Neural progenitor cell (in vitro differentiated cells): ENCODE results near the gene PPL.

Experiments used
- CTCF ChIP-seq: fragments of 200-600 bp; sonication (generic); IDR thresholded peaks from 2 replicates; pipeline ENCODE4 v1.5.1; 2017; ENCODE audit warnings: antibody characterized with exemption, mild to moderate bottlenecking
- EZH2 ChIP-seq: fragments of 200-600 bp; sonication (generic); IDR thresholded peaks from 2 replicates; pipeline ENCODE4 v1.6.1; 2017; ENCODE audit warnings: antibody characterized with exemption, mild to moderate bottlenecking, moderate library complexity

- TF ChIP-seq CTCF = no peak
- TF ChIP-seq EZH2 = no peak
Observed at GRCh38 chr16:4976611-4977145, 39.7 kb upstream of the PPL start.
